Dedifferentiated amniotic fluid mesenchymal stem cell (primary cell): Measurements from ENCODE around the gene SEC14L5.
"Not testable (repeated sequence)": the region's sequence is repeated elsewhere in the genome, so short reads cannot be mapped to it uniquely, and the experiment has no call there.

Experiments
- DNase-seq: peaks from one replicate; pipeline ENCODE4 v3.0.0-alpha.2; 2016; ENCODE audit errors: extremely low spot score

Gene SEC14L5

GRCh38 chr16:5036228-5037156 lies 78.4 kb downstream of the SEC14L5 start:
- DNase-seq, result no peak

DNA sequence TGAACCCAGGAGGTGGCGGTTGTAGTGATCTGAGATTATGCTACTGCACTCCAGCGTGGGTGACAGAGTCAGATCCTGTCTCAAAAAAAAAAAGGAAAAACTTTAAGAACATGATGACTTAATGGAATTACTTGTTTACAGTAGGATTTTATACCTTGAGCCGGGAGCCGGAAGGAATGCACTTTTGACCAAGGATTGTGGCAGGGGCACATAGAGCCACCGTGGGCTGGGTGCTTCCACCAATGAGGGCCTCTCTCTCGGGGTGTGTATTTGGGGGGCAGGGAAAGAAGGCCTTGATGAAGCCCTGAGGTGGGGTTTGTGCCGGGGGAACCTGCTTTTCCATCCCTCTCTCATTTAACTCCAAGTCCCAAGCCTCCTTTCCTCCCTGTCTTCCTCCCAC lies 82.3 kb downstream of the SEC14L5 start:
- no peak for DNase-seq

DNA sequence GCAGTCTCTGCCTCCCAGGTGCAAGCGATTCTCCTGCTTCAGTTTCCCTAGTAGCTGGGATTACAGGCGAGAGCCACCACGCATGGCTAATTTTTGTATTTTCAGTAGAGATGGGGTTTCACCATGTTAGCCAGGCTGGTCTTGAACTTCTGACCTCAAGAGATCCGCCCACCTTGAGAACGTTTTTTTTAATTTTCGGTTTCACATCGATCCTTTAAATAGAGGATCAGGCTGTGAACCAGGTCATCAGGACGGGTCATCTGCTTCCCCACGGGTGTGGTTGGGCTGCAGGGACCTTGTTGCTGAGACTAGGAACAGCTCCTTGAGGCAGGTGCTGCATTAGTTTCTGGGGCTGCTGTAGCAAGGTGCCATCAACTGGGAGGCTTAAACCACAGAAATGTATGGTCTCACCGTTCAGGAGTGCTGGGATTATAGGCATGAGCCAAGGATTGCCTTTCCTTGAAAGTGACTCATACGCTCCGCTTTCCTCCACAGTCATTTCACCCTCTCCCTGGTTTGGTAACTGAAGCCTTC lies 83.5 kb downstream of the SEC14L5 start:
- DNase-seq, result peak; percentile 17

GRCh38 chr16:5042574-5043171 lies 84.5 kb downstream of the SEC14L5 start:
- no peak for DNase-seq

DNA sequence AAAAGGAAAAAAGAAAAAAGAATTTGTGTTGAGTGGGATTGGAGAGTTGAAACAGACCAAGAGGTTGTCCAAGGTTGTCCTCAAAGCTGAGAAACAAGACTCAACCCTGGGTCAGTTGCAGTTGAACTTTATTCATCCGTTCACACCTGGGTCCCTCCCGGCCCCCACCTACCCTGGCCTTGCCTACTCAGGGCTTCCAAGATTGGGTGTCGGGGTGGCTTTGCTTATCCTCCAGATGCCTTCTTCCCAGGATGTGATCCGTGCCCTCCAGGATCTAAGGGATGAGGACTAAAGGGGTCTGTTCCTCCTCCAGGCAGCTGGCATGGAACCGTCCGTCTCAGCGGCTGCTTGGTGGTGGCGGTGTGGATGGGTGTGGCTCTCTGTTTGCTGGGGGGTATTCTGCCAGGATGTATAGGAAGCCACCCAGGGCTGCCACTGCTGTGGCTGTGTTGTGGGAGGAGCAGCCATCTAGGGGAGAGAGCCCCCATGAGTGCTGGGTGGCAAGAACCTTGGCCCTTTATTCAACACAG lies 85.9 kb downstream of the SEC14L5 start:
- no peak for DNase-seq

- not testable (repeated sequence) for DNase-seq
These were observed 86.5 kb downstream of the SEC14L5 start for GRCh38 chr16:5044581-5044980.

DNA sequence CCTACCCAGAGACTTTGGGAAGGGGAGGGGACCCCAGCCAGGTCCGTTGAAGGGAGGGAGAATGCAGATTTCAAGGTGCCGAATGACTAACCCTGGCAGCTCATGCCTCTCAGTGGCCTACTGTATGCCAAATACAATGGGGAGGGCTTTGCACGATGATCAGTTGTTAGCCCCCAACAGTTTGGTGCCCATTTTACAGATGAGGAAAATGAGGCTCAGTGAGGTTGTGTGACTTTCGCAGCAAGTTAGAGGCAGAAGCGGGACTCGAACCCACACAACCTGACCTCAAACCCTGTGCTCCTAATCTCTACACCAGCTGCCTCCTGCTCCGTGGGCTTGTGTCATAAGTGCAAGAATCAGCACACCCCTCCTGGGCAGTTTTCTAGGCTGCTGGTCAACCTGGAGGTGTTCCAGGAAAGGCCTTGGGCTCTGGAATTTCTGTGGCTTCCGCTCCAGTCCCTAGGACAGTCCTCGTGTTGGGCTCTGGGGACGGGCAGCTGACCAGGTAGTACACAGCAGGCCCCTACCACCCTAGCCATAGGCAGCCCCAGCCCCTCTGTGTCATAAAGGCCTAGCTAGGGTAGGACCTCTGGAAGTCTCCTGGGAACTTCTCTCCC lies 87.5 kb downstream of the SEC14L5 start:
- DNase-seq, result no peak

- no peak for DNase-seq
These were observed 88.8 kb downstream of the SEC14L5 start for GRCh38 chr16:5046914-5047313.

DNA sequence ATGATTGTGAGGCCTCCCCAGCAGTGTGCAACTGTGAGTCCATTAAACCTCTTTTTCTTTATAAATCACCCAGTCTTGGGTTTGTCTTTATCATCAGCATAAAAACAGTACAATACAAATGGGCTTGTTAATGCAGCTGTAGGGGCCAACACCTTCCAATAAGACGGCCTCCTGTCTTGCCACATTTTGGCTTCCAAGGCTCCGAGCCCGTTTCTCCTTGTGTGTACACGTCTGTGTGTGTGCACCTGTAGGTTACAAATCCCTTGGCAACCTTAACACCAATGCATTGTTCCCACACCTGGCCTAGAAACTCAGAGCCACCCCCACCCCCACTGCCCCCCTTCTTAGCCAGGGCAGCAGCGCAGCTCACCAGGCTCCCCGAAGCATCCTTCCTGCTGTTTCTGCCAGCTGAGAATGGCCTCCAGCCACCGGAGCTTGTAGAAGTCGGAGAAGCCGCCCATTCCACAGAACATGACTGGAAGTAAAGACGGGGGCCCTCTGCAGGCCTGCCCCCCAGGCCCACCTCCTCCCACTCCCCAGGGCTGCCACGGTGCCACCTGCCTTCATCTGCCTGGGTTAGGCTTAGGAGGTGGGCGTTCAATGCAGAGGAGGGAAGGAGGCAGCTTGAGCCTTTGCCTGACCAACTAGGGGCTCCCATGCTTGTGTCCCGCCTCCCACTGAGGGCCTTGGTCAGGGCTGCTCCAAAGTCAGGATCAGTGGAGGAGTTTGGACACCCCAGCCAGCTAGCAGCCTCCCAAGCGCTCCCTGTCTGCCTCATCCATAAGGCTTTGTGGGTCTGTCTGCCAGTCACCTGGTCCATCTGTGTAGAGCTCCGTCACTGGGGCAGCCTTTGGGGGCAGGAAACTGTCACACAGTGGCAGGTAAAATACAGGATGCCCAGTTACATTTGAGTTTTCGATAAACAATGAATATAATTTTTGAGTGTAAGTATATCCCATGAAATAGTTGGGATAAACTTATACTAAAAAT lies 97.0 kb downstream of the SEC14L5 start:
- DNase-seq, result no peak

GRCh38 chr16:5056352-5056751 lies 98.2 kb downstream of the SEC14L5 start:
- no peak for DNase-seq

- no peak for DNase-seq
These were observed 100.3 kb downstream of the SEC14L5 start for GRCh38 chr16:5058476-5058875.

DNA sequence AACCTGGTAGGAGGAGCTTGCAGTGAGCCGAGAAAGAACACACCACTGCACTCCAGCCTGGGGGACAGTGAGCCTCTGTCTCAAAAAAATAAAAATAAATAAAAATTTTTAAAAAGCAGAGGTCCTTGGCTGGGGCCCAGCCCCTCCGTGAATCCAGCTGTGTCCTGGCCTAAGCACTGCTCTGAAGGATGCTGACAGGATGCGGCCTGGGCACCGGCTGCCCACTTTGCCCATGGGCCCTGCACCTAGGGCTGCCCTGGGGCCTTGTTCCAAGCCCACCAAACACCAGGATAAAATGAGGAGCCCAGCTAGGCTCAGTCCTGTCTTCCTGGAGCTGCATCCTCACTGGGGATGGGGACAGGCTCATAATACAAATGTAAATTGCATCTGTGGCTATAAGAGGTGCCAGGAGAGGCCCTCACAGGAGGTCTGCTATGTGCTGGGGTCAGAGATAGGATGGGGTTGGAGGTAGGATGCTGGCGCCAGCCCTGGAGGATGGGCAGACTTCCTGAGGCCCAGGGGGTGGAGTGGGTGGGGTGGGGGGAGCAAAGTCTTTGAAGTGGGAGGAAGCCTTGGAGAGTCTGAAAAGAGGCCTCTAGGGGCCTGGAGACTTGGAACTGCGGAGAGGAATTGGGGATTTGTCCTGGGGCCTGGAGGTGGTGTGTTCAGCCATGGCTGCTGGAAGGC lies 101.4 kb downstream of the SEC14L5 start:
- no peak for DNase-seq

DNA sequence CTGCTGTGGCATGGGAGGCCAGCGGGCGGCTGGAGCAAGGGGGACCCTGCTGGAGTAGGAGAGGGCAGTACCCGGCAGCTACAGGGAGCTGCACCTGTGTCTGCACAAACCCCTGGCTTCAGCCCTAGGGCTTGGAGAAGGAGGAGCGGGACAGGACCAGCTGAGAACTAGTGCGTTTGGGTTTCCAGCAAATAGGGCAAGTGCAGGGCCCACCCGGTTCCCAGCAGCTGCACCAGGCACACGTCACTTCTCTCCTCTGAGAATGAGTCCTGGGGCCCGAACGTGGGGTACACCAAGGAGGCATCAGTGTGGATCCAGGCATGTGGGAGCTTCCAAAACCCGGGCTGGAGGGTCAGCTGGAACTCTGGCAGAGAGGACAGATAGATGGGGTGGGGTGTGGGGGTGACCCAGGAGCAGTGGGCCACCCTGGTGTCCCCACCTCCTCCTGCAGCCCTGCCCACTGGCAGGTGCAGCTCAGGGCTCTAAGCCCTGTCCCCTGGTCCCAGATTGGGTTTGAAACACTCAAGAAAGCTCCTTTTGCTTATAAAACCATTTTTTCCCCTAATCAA lies 102.0 kb downstream of the SEC14L5 start:
- no peak for DNase-seq

GRCh38 chr16:5062051-5062450 lies 103.9 kb downstream of the SEC14L5 start:
- no peak for DNase-seq

GRCh38 chr16:5062790-5063765 lies 104.9 kb downstream of the SEC14L5 start:
- no peak for DNase-seq

DNA sequence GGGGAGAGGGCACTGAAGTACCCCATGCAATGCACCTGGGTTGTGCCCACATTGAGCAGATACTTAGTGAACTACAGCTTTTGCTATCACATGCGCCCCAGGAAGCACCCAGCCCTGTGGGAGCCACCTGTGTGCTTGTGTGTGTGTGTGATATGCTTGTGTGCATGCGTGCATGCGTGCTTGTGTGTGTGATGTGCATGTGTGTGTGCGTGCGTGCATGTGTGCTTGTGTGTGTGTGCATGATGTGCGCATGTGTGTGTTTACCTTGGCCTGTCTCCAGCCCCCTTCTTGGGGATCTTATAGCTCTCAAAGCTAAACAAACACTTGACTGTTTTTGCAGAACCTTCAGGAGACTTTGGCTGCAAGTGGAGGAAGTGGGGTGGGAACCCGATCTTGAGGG lies 106.8 kb downstream of the SEC14L5 start:
- no peak for DNase-seq

GRCh38 chr16:5065326-5065725 lies 107.2 kb downstream of the SEC14L5 start:
- DNase-seq, result no peak

- DNase-seq, result no peak
These were observed 107.7 kb downstream of the SEC14L5 start, which contains the start of gene C16orf89 for GRCh38 chr16:5065813-5066212. Gene C16orf89 (minus strand): TSS chr16:5065956. CDS start chr16:5065908, 48 bp downstream.

DNA sequence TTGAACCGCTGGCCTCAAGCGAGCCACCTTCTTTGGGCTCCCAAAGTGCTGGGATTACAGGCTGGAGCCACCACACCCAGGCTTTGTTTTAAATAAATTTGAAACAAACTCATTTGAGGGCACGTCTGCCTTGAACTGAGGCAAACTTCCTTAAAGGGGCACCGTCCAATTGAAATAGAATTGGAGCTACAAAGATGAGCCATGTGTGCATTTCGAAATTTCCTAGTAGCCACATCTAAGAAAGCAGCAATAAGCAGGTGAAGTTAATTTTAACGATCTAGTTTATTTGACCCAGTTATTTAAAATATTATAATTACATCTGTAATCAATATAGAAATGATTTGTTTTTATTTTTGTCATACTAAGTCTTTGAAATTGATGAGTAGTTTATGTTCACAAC lies 108.4 kb downstream of the SEC14L5 start:
- no peak for DNase-seq
